ENCODE data around the gene HPS1. TPM values are rescaled to one million over a fixed set of nuclear protein-coding genes. Genes with fewer than 3 reads are reported as not detected.

The HPS1 gene
- polyA plus RNA-seq, 3 donors = 23.6 to 45.0 (median 35.8) TPM

GRCh38 chr10:98418665-98419468 is 27.9 kb downstream of the HPS1 start:
- WGBS, 3 donors = 93 to 94% (median 94%) methylated on average over 18 of the region's 18 CpGs
- no peak overlapping the region for H3K27ac ChIP-seq (ENCODE audit: low read depth, low read length)

- no peak overlapping the region for H3K27ac ChIP-seq (ENCODE audit: low read depth, low read length)
- 91 to 92% (median 91%) methylated on average over 21 of the region's 21 CpGs for WGBS, 3 donors
Measured at GRCh38 chr10:98417973-98418664, 28.6 kb downstream of the HPS1 start.

GRCh38 chr10:98417481-98417959 is 29.2 kb downstream of the HPS1 start:
- no peak overlapping the region for H3K27ac ChIP-seq (ENCODE audit: low read depth, low read length)
- 92 to 94% (median 92%) methylated on average over 19 of the region's 19 CpGs for WGBS, 3 donors

GRCh38 chr10:98416606-98417388 is 29.9 kb downstream of the HPS1 start:
- 92 to 94% (median 94%) methylated on average over 18 of the region's 18 CpGs for WGBS, 3 donors
- no peak overlapping the region for H3K27ac ChIP-seq (ENCODE audit: low read depth, low read length)

DNA sequence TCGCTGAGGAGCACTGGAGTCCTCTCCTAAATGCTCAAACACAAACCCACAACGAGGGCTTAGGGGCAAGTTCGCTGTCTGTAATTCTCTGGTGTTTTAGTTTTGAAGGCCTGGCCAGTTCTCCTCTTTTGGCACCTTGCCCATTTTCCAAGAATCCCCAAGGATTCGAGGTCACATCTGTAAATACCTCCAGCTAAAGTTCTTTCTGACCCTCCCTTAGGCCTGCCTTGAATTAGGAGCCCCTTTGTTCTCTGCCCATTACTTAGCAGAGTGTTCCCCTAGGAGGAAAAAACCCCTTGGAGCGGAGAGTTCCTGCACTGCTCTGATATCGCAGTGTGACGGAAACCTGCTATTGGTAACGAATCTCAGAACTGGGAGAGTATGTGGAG is 31.0 kb downstream of the HPS1 start:
- no peak overlapping the region for H3K27ac ChIP-seq (ENCODE audit: low read depth, low read length)
- WGBS, 3 donors = 64 to 70% (median 67%) methylated on average over 8 of the region's 8 CpGs

- WGBS, 3 donors = 28 to 35% (median 28%) methylated on average over 25 of the region's 25 CpGs
- peak within 1 kb of the TSS; percentile 24 for H3K27ac ChIP-seq (ENCODE audit: low read depth, low read length)
Measured at GRCh38 chr10:98414932-98415730, 31.6 kb downstream of the HPS1 start, which contains the start of gene PYROXD2. Gene PYROXD2, minus strand, starts transcription at chr10:98415182. Its CDS starts 47 bp downstream, at chr10:98415135.

GRCh38 chr10:98414578-98414931 is 32.2 kb downstream of the HPS1 start:
- 37 to 49% (median 38%) methylated on average over 3 of the region's 3 CpGs for WGBS, 3 donors

DNA sequence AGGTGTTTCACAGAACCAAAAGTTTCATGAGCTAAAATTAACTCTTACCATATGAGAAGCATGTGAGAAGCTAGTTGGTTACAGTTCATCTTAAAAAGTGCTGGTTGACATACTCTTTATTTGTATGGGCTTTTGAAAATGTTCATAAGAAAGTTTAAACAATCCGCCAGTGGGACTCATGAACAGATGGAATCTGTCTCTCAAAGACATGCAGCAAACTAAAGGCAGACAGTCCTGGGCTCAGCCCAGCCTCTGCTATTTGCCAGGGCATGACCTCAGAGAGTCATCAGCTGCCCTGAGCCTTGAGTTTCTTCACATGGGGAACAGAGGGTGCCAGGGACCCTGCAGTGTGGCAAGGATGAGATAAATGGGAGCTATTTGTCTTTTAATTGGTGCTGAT is 35.0 kb downstream of the HPS1 start:
- 70 to 77% (median 71%) methylated on average over 1 of the region's 1 CpG for WGBS, 3 donors
- H3K27ac ChIP-seq (ENCODE audit: low read depth, low read length) = no peak overlapping the region

More at GRCh38 chr10:98414578-98414931, 32.2 kb downstream of the HPS1 start:
- peak overlapping the region; percentile 24 for H3K27ac ChIP-seq (ENCODE audit: low read depth, low read length)

GRCh38 chr10:98411166-98411565 is 35.6 kb downstream of the HPS1 start:
- H3K27ac ChIP-seq (ENCODE audit: low read depth, low read length) = no peak overlapping the region
- WGBS, 3 donors = 89 to 94% (median 89%) methylated on average over 11 of the region's 11 CpGs

- 83 to 86% (median 85%) methylated on average over 10 of the region's 10 CpGs for WGBS, 3 donors
- H3K27ac ChIP-seq (ENCODE audit: low read depth, low read length) = no peak overlapping the region
Measured at GRCh38 chr10:98410759-98411158, 36.0 kb downstream of the HPS1 start.

DNA sequence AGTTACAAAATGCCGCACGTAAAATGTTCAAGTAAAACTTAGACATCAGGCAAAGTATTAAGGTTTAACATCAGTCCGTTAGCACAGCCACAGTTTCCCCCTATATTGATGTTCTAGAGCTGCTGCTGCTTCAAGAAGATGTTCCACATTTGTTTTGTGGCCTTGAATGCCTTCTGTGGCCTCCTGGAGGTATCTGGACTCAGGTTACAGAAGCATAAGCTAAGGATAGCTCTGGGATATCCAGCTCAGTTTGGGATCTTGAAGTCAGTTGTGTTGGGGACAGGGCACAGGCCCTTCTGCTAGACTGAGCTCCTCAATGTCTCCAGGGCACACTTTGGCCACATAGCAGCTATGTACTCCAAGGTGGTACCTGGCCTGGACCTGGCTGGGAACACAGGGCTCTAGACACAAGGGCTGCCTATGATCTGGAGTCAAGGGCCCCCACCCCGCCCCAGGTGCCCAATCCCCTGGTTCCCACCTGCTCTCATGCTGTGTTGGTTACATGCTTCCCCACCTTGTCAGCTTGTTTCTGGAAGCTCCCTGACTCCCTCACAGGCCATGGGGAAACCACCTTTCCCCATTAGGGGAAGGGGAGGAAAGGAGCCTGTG is 36.5 kb downstream of the HPS1 start:
- WGBS, 3 donors = 93 to 97% (median 95%) methylated on average over 4 of the region's 4 CpGs

DNA sequence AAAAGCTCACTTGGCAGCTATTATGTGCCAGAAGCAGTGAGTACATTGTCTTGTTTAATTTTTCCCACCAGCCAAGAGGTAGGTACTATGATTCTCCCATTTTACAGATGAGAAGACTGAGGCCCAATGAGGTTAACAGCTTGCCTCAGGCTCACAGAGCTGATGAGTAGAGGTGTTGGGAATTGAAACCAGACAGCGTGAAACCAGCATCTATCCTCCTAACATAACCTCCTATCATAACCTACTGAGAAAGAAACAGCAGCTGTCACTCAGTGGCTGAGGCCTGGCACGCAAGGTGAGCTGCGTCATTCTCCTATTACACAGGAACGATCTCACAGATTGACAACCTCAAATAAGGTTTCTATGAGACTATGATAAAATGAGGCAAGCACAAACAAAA is 37.9 kb downstream of the HPS1 start:
- WGBS, 3 donors = 73 to 91% (median 90%) methylated on average over 4 of the region's 4 CpGs
- no peak overlapping the region for H3K27ac ChIP-seq (ENCODE audit: low read depth, low read length)

More for the DNA sequence above, 36.5 kb downstream of the HPS1 start:
- no peak overlapping the region for H3K27ac ChIP-seq (ENCODE audit: low read depth, low read length)

- WGBS, 3 donors = 93 to 97% (median 95%) methylated on average over 16 to 18 of the region's 18 CpGs
- H3K27ac ChIP-seq (ENCODE audit: low read depth, low read length) = no peak overlapping the region
Measured at GRCh38 chr10:98407744-98408241, 38.9 kb downstream of the HPS1 start.

GRCh38 chr10:98407017-98407743 is 39.6 kb downstream of the HPS1 start:
- WGBS, 3 donors = 78 to 83% (median 78%) methylated on average over 23 of the region's 23 CpGs
- H3K27ac ChIP-seq (ENCODE audit: low read depth, low read length) = no peak overlapping the region

GRCh38 chr10:98405422-98405821 is 41.3 kb downstream of the HPS1 start:
- no peak overlapping the region for H3K27ac ChIP-seq (ENCODE audit: low read depth, low read length)
- WGBS, 3 donors = 93 to 96% (median 95%) methylated on average over 12 of the region's 12 CpGs

GRCh38 chr10:98404571-98405359 is 42.0 kb downstream of the HPS1 start:
- no peak overlapping the region for H3K27ac ChIP-seq (ENCODE audit: low read depth, low read length)
- WGBS, 3 donors = 67 to 75% (median 69%) methylated on average over 8 of the region's 8 CpGs
